Natural killer cell (primary cell): ENCODE data around the gene NCR2. TPM values are rescaled to one million over a fixed set of nuclear protein-coding genes. Genes with fewer than 3 reads are reported as not detected.
"Not testable (repeated sequence)": the region's sequence is repeated elsewhere in the genome, so short reads cannot be mapped to it uniquely, and the experiment has no call there.

Experiments
- ATAC-seq, 3 donors: fragments of 150-1000 bp in 2 of 3; fragments of 200-7000 bp in 1 of 3; cut with Tn5 transposase; 1 replicate in 1 of 3; 2 replicates in 2 of 3; pipeline ENCODE4 v1.10.0; 2021; ENCODE audit warnings: mild to moderate bottlenecking in 2 of 3, moderate library complexity in 2 of 3
- DNase-seq, 2 donors: peaks; one replicate each; pipeline versions ENCODE4 v3.0.0 to v3.0.0-alpha.2; 2013 to 2021; ENCODE audit warnings: mixed read lengths in 1 of 2
- H3K27ac ChIP-seq: one replicate; pipeline ENCODE4 v1.5.1; 2013; ENCODE audit warnings: mild to moderate bottlenecking, low read length
- H3K27me3 ChIP-seq: one replicate; pipeline ENCODE4 v1.6.1; 2013; ENCODE audit warnings: low read length; ENCODE audit not compliant: control insufficient read depth, insufficient read depth
- H3K36me3 ChIP-seq: one replicate; pipeline ENCODE4 v1.6.1; 2013; ENCODE audit warnings: low read length; ENCODE audit not compliant: control insufficient read depth, insufficient read depth
- H3K4me1 ChIP-seq: one replicate; pipeline ENCODE4 v1.6.1; 2013; ENCODE audit warnings: low read length; ENCODE audit not compliant: control insufficient read depth, insufficient read depth
- H3K4me3 ChIP-seq: one replicate; pipeline ENCODE4 v1.5.1; 2013; ENCODE audit warnings: low read length
- H3K9me3 ChIP-seq: one replicate; pipeline ENCODE4 v1.6.1; 2013; ENCODE audit warnings: low read length; ENCODE audit not compliant: control insufficient read depth, insufficient read depth
- H3K27ac Mint-ChIP-seq, 2 donors: one replicate each; pipeline ENCODE4 v1.8.0; 2022; ENCODE audit warnings: mild to moderate bottlenecking in 2 of 2, mixed read lengths in 2 of 2, moderate library complexity in 1 of 2
- H3K27me3 Mint-ChIP-seq, 2 donors: one replicate each; pipeline ENCODE4 v1.8.0; 2022; ENCODE audit warnings: low read depth in 2 of 2, mixed read lengths in 2 of 2
- H3K36me3 Mint-ChIP-seq: one replicate; pipeline ENCODE4 v1.8.0; 2022; ENCODE audit warnings: mixed read lengths
- H3K4me1 Mint-ChIP-seq, 2 donors: one replicate each; pipeline ENCODE4 v1.8.0; 2022; ENCODE audit warnings: mixed read lengths in 2 of 2
- H3K4me3 Mint-ChIP-seq: one replicate; pipeline ENCODE4 v1.8.0; 2022; ENCODE audit warnings: mild to moderate bottlenecking, moderate library complexity, mixed read lengths
- H3K9me3 Mint-ChIP-seq, 2 donors: one replicate each; pipeline ENCODE4 v1.8.0; 2022; ENCODE audit warnings: mixed read lengths in 2 of 2
- CTCF ChIP-seq: fragments of 200-600 bp; IDR thresholded peaks from one replicate; pipeline ENCODE4 v1.8.0; 2022; ENCODE audit warnings: antibody characterized with exemption
- WGBS: methylation state at CpG from one replicate; pipeline ENCODE4 v1.1.7; 2013; ENCODE audit warnings: missing lambda C conversion rate; ENCODE audit not compliant: insufficient coverage; 5-methylcytosine and 5-hydroxymethylcytosine counted together
- intact Hi-C: fragments of 100-400 bp; cut with micrococcal nuclease; formaldehyde crosslinking; loops from one replicate; pipeline ENCODE4 v1.14.2; 2022
- total RNA-seq, 4 donors: library from RNA; stranded (reverse); fragments of 120-200 nt in 1 of 4; gene quantifications; one replicate each; pipeline versions ENCODE4 v1.2.3 to v1.2.4, GENCODE V29; 2013 to 2022

NCR2 gene
- total RNA-seq, 3 donors from 2014 or later (not counting 1 experiment from before 2014, with no cell fraction given), result not detected

- Mint-ChIP-seq H3K36me3 (no peaks in the 10 kb centered on the region), H3K4me1 (peaks cover 0 to 4% of the 10 kb centered on the region in 2 donors), H3K27me3 (peaks cover 4 to 15% of the 10 kb centered on the region in 2 donors), H3K27ac (no peak overlapping the region), H3K4me3 (no peak overlapping the region), H3K9me3 (no peaks in the 10 kb centered on the region)
- DNase-seq, result no peak
- TF ChIP-seq CTCF, result no peak
- Histone ChIP-seq H3K27ac (no peak overlapping the region), H3K9me3 (no peaks in the 10 kb centered on the region), H3K36me3 (no peaks in the 10 kb centered on the region), H3K27me3 (peaks cover 2% of the 10 kb centered on the region), H3K4me1 (no peaks in the 10 kb centered on the region), H3K4me3 (no peak overlapping the region)
- ATAC-seq, result no peak
- WGBS, result 100% methylated on average over 1 of the region's 2 CpGs
- intact Hi-C loops, result no loop called here
These were observed 46.7 kb upstream of the NCR2 start for GRCh38 chr6:41288754-41289129.

GRCh38 chr6:41289815-41290214, 45.6 kb upstream of the NCR2 start:
- H3K9me3 Mint-ChIP-seq, result no peaks in the 10 kb centered on the region
- no peak for TF ChIP-seq CTCF
- H3K27me3 ChIP-seq, result no peaks in the 10 kb centered on the region
- ATAC-seq (no peak), DNase-seq (no peak)
- H3K36me3 Mint-ChIP-seq, result no peaks in the 10 kb centered on the region
- intact Hi-C loops, result no loop called here
- WGBS, result 85% methylated on average over 4 of the region's 4 CpGs
- no peaks in the 10 kb centered on the region for H3K36me3 ChIP-seq
- H3K9me3 ChIP-seq, result no peaks in the 10 kb centered on the region
- no peak overlapping the region for H3K27ac Mint-ChIP-seq
- no peak overlapping the region for H3K4me3 ChIP-seq
- peaks cover 4 to 15% of the 10 kb centered on the region in 2 donors for H3K27me3 Mint-ChIP-seq
- H3K27ac ChIP-seq, result no peak overlapping the region
- H3K4me3 Mint-ChIP-seq, result no peak overlapping the region
- peaks cover 0 to 4% of the 10 kb centered on the region in 2 donors for H3K4me1 Mint-ChIP-seq
- no peaks in the 10 kb centered on the region for H3K4me1 ChIP-seq

DNA sequence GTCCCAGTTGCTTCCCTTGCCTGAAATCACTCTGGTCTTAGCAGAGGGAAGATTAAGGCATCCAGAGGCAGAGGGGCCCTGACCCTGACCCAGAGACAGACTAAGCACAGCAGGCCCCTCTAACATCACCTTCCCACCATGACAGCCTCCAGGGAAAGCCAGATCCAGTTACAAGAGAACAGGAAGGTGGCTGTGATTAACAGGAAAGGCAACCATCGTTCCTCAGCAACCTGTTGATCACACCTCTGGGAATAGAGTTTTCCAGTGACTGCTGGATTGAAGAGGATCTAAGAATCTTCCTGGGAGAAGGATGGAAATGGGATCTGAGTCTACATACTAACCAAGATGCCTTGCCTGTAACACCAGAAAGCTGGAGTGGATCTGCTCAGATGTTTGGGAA, 43.7 kb upstream of the NCR2 start:
- no peak for DNase-seq
- TF ChIP-seq CTCF, result no peak
- Mint-ChIP-seq H3K36me3 (no peaks in the 10 kb centered on the region), H3K27ac (no peak overlapping the region), H3K9me3 (peaks cover 0 to 4% of the 10 kb centered on the region in 2 donors), H3K4me1 (peaks cover under 1 to 2% of the 10 kb centered on the region in 2 donors), H3K4me3 (no peak overlapping the region), H3K27me3 (peaks cover 0 to 2% of the 10 kb centered on the region in 2 donors)
- no peak overlapping the region for H3K4me3 ChIP-seq
- ATAC-seq, result no peak
- H3K27ac ChIP-seq, result no peak overlapping the region
- no peaks in the 10 kb centered on the region for H3K36me3 ChIP-seq
- WGBS, result 71% methylated on average over 1 of the region's 1 CpG
- intact Hi-C loops, result no loop called here
- no peaks in the 10 kb centered on the region for H3K27me3 ChIP-seq
- no peaks in the 10 kb centered on the region for H3K4me1 ChIP-seq
- no peaks in the 10 kb centered on the region for H3K9me3 ChIP-seq

DNA sequence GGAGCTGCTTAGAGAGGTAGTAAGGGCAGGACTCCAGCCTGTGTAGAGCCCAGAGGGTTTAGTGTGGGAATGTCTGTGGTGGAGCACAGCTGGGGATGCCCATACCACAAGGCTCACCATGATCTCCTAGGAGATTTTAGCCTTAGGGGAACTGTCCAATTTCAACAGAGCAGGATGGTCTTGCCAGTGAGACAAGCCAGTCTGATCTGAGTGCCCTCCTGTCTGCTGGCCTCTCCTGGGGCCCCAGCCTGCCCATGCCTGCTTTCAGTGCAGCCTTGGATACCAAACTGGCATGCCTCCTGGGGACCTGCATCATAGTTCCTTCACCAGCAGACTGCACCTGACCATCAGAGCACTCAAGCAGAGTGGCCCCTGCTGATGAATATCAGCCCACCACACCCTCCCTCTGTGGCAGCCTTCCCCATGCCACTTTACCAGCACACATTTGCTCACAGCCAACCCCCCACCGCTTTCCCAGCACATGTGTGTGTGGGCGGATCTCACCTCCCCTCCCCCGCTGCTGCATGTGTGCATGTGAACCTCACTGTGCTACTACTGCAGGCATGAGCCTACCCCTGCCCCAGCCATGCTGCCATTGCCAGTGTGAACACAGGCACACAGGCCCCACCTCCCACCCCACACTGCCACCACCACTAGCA, 41.1 kb upstream of the NCR2 start:
- H3K27ac Mint-ChIP-seq, result no peak overlapping the region
- H3K4me1 Mint-ChIP-seq, result peaks cover 16 to 20% of the 10 kb centered on the region in 2 donors
- no peaks in the 10 kb centered on the region for H3K36me3 Mint-ChIP-seq
- no peaks in the 10 kb centered on the region for H3K27me3 Mint-ChIP-seq
- intact Hi-C loops, result no loop called here
- no peak for ATAC-seq
- H3K4me3 Mint-ChIP-seq, result no peak overlapping the region
- no peak for DNase-seq
- peaks cover 0 to 4% of the 10 kb centered on the region in 2 donors for H3K9me3 Mint-ChIP-seq
- Histone ChIP-seq H3K27me3 (no peaks in the 10 kb centered on the region), H3K4me1 (no peaks in the 10 kb centered on the region), H3K4me3 (no peak overlapping the region), H3K9me3 (no peaks in the 10 kb centered on the region), H3K36me3 (no peaks in the 10 kb centered on the region), H3K27ac (no peak overlapping the region)
- 87% methylated on average over 3 of the region's 3 CpGs for WGBS
- TF ChIP-seq CTCF, result no peak

DNA sequence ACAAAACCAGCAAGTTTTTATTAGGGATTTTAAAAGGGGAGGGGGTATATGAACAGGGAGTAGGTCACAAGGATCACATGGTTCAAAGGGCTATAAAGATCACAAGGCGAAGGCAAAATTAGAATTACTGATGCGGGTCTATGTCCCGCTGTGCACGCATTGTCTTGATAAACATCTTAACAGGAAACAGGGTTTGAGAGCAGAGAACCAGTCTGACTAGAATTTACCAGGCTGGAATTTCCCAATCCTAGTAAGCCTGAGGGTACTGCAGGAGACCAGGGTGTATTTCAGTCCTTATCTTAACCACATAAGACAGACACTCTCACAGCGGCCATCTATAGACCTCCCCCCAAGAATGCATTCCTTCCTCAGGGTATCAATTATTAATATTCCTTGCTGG, 38.2 kb upstream of the NCR2 start:
- WGBS, result 68% methylated on average over 5 of the region's 5 CpGs
- H3K27me3 ChIP-seq, H3K27me3 Mint-ChIP-seq, intact Hi-C loops, ATAC-seq, H3K4me3 ChIP-seq, H3K27ac ChIP-seq, H3K27ac Mint-ChIP-seq, H3K9me3 ChIP-seq, DNase-seq, H3K36me3 ChIP-seq, H3K9me3 Mint-ChIP-seq, H3K4me1 ChIP-seq, H3K36me3 Mint-ChIP-seq, H3K4me3 Mint-ChIP-seq: not testable (repeated sequence)
- peaks cover 17 to 22% of the 10 kb centered on the region in 2 donors for H3K4me1 Mint-ChIP-seq
